ENCODE results near the gene ASAP3. TPM values are rescaled to one million over a fixed set of nuclear protein-coding genes. Genes with fewer than 3 reads are reported as not detected.
A peak's percentile ranks its signal among the peaks of the same experiment; 100 is the strongest.

ASAP3 gene
- total and polyA plus RNA-seq, 2 of the 13 experiments (the other 11 are each of a cell fraction or from before 2014, with no cell fraction given): 32.6 to 37.0 TPM

GRCh38 chr1:23478896-23479665 lies 4.9 kb downstream of the ASAP3 start (continued):
- TF ChIP-seq HNRNPK (IDR thresholded peaks at IDR 0.05; ENCODE audit: low read depth, low read length, poor library complexity, severe bottlenecking): no peak
- no peak for TF ChIP-seq ZC3H13 (CRISPR knock-in tag; IDR thresholded peaks at IDR 0.05)
- TF ChIP-seq ZNF160 (CRISPR knock-in tag; IDR thresholded peaks at IDR 0.05): no peak
- TF ChIP-seq SNRNP70 (IDR thresholded peaks at IDR 0.05; ENCODE audit: low read depth, low read length): no peak
- no peak for TF ChIP-seq NBN (conservative IDR thresholded peaks at IDR 0.05)
- TF ChIP-seq PREB (CRISPR knock-in tag; IDR thresholded peaks at IDR 0.05): no peak
- peak; percentile 89 for TF ChIP-seq RARA (CRISPR knock-in tag; IDR thresholded peaks at IDR 0.05)
- TF ChIP-seq SPEN (CRISPR knock-in tag; IDR thresholded peaks at IDR 0.05; ENCODE audit: low read depth): peak; percentile 59; the same call in 1 of the 2 replicates
- TF ChIP-seq SYNCRIP (IDR thresholded peaks at IDR 0.05; ENCODE audit: insufficient read depth, low read depth, low read length): no peak
- TF ChIP-seq ZSCAN21 (CRISPR knock-in tag; IDR thresholded peaks at IDR 0.05; ENCODE audit: borderline replicate concordance): peak; percentile 67; the same call in 1 of the 2 replicates
- no peak for TF ChIP-seq SMARCC2 (IDR thresholded peaks at IDR 0.05)
- TF ChIP-seq DDIT3 (CRISPR knock-in tag; IDR thresholded peaks at IDR 0.05): no peak
- TF ChIP-seq NKX3-1 (CRISPR knock-in tag; IDR thresholded peaks at IDR 0.05): no peak
- peak; percentile 22; the same call in 1 of the 2 replicates for TF ChIP-seq ZNF572 (CRISPR knock-in tag; IDR thresholded peaks at IDR 0.05)
- TF ChIP-seq PCBP2 (optimal IDR thresholded peaks at IDR 0.05; ENCODE audit: low read depth, low read length, poor library complexity, severe bottlenecking): no peak
- no peak for TF ChIP-seq HMGA1 (CRISPR knock-in tag; conservative IDR thresholded peaks at IDR 0.05)
- TF ChIP-seq EP300 (IDR thresholded peaks at IDR 0.05; ENCODE audit: low read depth in 2 of 2, low read length in 2 of 2): peak; percentile 60 to 83; a peak in 3 of 4 replicates
- peak; percentile 74; the same call in 1 of the 2 replicates for TF ChIP-seq EP300 (CRISPR knock-in tag; IDR thresholded peaks at IDR 0.05; ENCODE audit: borderline replicate concordance)
- TF ChIP-seq HDAC6 (IDR thresholded peaks at IDR 0.05; ENCODE audit: low read depth, low read length): no peak
- TF ChIP-seq BRF2 (CRISPR knock-in tag; IDR thresholded peaks at IDR 0.05): no peak
- TF ChIP-seq HOXA7 (CRISPR knock-in tag; IDR thresholded peaks at IDR 0.05): no peak
- no peak for TF ChIP-seq HBP1 (CRISPR knock-in tag; IDR thresholded peaks at IDR 0.05; ENCODE audit: low read depth)
- TF ChIP-seq MTF1 (CRISPR knock-in tag; IDR thresholded peaks at IDR 0.05): no peak
- no peak for TF ChIP-seq BCLAF1 (IDR thresholded peaks at IDR 0.05)

All from HepG2 (cell line).